Measurements from ENCODE around the gene HAUS5.

The HAUS5 gene

DNA sequence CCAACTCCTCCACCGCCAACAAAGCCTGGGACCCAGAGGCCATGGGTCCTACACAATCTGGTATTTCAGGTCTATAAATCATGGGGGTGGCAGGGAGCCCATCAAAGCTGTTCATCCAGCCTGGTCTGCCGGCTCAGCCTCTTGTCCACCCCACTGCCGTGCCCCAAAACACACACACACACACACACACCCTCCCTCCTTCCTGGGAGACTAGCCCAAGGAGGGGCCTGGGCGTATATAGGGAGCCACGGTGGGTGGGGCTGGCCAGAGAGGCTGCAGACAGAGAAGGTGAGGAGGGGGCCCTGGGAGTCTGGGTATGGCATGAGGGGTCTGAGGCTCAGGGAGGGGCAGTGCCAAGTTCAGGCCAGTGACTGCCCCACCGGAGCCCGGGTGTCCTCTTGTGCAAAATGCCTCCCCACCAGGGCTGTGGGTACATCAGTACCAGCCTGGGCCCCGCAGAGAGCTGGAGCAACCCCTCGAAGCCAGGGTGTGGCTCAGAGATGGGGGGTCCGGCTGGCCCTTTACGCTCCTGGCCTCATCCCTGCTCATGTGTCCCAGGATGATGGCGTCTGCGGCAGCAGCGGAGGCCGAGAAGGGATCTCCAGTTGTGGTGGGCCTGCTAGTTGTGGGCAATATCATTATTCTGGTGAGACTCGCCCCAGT, 53.8 kb downstream of the HAUS5 start, which contains the start of gene UPK1A:
TSS of gene UPK1A (plus strand) at position 267 of the 663 bp plus-strand sequence. CDS start at position 563, 296 bp downstream.
- Histone ChIP-seq H3K4me1 (no peaks in the 10 kb centered on the region), H3K27me3 (ENCODE audit: control insufficient read depth, insufficient read depth, low read length) (no peaks in the 10 kb centered on the region), H3K79me2 (no peaks in the 10 kb centered on the region), H3K36me3 (ENCODE audit: control insufficient read depth, insufficient read depth, low read length) (no peaks in the 10 kb centered on the region), H3K27ac (no peak within 1 kb of the TSS), H3K9ac (no peak within 1 kb of the TSS), H3K4me3 (ENCODE audit: low read depth, low read length) (no peak within 1 kb of the TSS), H3K9me3 (ENCODE audit: control insufficient read depth, low read length) (no peaks in the 10 kb centered on the region), H3K4me2 (ENCODE audit: low read length) (no peak within 1 kb of the TSS), H2AFZ (no peak within 1 kb of the TSS)
- no peak for TF ChIP-seq CTCF (IDR thresholded peaks at IDR 0.05)

GRCh38 chr19:35669566-35669965, 57.0 kb downstream of the HAUS5 start:
- H3K79me2 ChIP-seq: no peaks in the 10 kb centered on the region
- H3K9me3 ChIP-seq (ENCODE audit: control insufficient read depth, low read length): no peaks in the 10 kb centered on the region
- no peak overlapping the region for H3K9ac ChIP-seq
- no peaks in the 10 kb centered on the region for H3K4me1 ChIP-seq
- no peaks in the 10 kb centered on the region for H3K27me3 ChIP-seq (ENCODE audit: control insufficient read depth, insufficient read depth, low read length)
- no peak overlapping the region for H3K4me3 ChIP-seq (ENCODE audit: low read depth, low read length)
- no peaks in the 10 kb centered on the region for H3K36me3 ChIP-seq (ENCODE audit: control insufficient read depth, insufficient read depth, low read length)
- no peak overlapping the region for H2AFZ ChIP-seq
- TF ChIP-seq CTCF (IDR thresholded peaks at IDR 0.05): no peak
- H3K4me2 ChIP-seq (ENCODE audit: low read length): no peak overlapping the region
- no peak overlapping the region for H3K27ac ChIP-seq

DNA sequence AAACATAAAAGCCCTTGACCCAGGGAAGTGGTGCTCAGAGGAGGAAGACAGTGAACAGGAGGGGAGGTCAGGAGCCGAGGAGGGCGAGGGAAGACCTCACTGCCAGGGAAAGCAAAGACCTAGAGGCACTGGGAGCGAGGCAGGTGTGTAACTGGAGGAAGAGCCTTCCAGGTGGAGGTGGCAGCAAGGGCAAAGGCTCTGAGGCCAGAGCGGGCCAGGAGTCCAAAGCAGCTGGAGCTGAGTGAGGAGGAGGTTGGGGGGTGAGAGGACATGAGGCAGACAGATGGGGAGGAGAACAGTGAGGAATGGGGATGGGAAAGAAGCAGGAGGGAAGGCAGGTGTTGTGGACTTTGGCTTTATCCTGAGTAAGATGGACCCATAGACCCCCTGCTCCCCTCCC, 57.4 kb downstream of the HAUS5 start:
- Histone ChIP-seq H3K4me1 (no peaks in the 10 kb centered on the region), H3K36me3 (ENCODE audit: control insufficient read depth, insufficient read depth, low read length) (no peaks in the 10 kb centered on the region), H3K9me3 (ENCODE audit: control insufficient read depth, low read length) (no peaks in the 10 kb centered on the region), H3K79me2 (no peaks in the 10 kb centered on the region), H2AFZ (no peak overlapping the region), H3K9ac (no peak overlapping the region), H3K27ac (no peak overlapping the region), H3K4me2 (ENCODE audit: low read length) (no peak overlapping the region), H3K4me3 (ENCODE audit: low read depth, low read length) (no peak overlapping the region), H3K27me3 (ENCODE audit: control insufficient read depth, insufficient read depth, low read length) (no peaks in the 10 kb centered on the region)
- no peak for TF ChIP-seq CTCF (IDR thresholded peaks at IDR 0.05)

- H3K9ac ChIP-seq: no peak overlapping the region
- H3K27me3 ChIP-seq (ENCODE audit: control insufficient read depth, insufficient read depth, low read length): no peaks in the 10 kb centered on the region
- TF ChIP-seq CTCF (IDR thresholded peaks at IDR 0.05): no peak
- no peak overlapping the region for H2AFZ ChIP-seq
- no peaks in the 10 kb centered on the region for H3K9me3 ChIP-seq (ENCODE audit: control insufficient read depth, low read length)
- no peak overlapping the region for H3K4me3 ChIP-seq (ENCODE audit: low read depth, low read length)
- H3K4me2 ChIP-seq (ENCODE audit: low read length): no peak overlapping the region
- H3K36me3 ChIP-seq (ENCODE audit: control insufficient read depth, insufficient read depth, low read length): no peaks in the 10 kb centered on the region
- no peaks in the 10 kb centered on the region for H3K79me2 ChIP-seq
- no peak overlapping the region for H3K27ac ChIP-seq
- H3K4me1 ChIP-seq: no peaks in the 10 kb centered on the region
Observed at GRCh38 chr19:35670686-35671085, 58.2 kb downstream of the HAUS5 start.

- Histone ChIP-seq H2AFZ (no peak overlapping the region), H3K9me3 (ENCODE audit: control insufficient read depth, low read length) (no peaks in the 10 kb centered on the region), H3K9ac (no peak overlapping the region), H3K27me3 (ENCODE audit: control insufficient read depth, insufficient read depth, low read length) (no peaks in the 10 kb centered on the region), H3K27ac (no peak overlapping the region), H3K4me3 (ENCODE audit: low read depth, low read length) (no peak overlapping the region), H3K36me3 (ENCODE audit: control insufficient read depth, insufficient read depth, low read length) (no peaks in the 10 kb centered on the region), H3K4me1 (no peaks in the 10 kb centered on the region), H3K79me2 (no peaks in the 10 kb centered on the region), H3K4me2 (ENCODE audit: low read length) (no peak overlapping the region)
- TF ChIP-seq CTCF (IDR thresholded peaks at IDR 0.05): no peak
Observed at GRCh38 chr19:35671818-35672217, 59.3 kb downstream of the HAUS5 start.
